Measurements from ENCODE around the gene WDR37. TPM values are rescaled to one million over a fixed set of nuclear protein-coding genes. Genes with fewer than 3 reads are reported as not detected.

Gene WDR37
- polyA plus RNA-seq, 1 of the 3 experiments (the other 2 are of a cell fraction), result 11.9 TPM

GRCh38 chr10:1025683-1026082 lies 30.5 kb upstream of the WDR37 start, which contains the start of gene IDI2:
Gene IDI2 (minus strand): TSS chr10:1025859. CDS start chr10:1024723, 1,136 bp downstream.
- peaks cover 0 to 2% of the 10 kb centered on the region in 2 experiments for H3K36me3 ChIP-seq (replicated peaks in 1 of 2; ENCODE audit: control insufficient read depth in 1 of 2, insufficient read depth in 2 of 2, low read length in 1 of 2)
- no peaks in the 10 kb centered on the region for H3F3A ChIP-seq (replicated peaks; ENCODE audit: insufficient read depth)
- ChIA-PET CTCF (interaction anchor here (0.7 kb wide), 1 partner anchor 36 kb away, joined by 4 read pairs; no protein-coding TSS in a partner anchor), POLR2A (no interaction called here)
- H3K4me2 ChIP-seq, result no peak within 1 kb of the TSS
- TF ChIP-seq YY1 (IDR thresholded peaks at IDR 0.05; ENCODE audit: low read depth) (no peak), PBX3 (IDR thresholded peaks at IDR 0.05) (no peak), SIN3A (IDR thresholded peaks at IDR 0.05; ENCODE audit: borderline replicate concordance, low read depth, low read length) (no peak), TEAD4 (IDR thresholded peaks at IDR 0.05; ENCODE audit: borderline replicate concordance, insufficient read depth) (no peak), JUND (IDR thresholded peaks at IDR 0.05) (no peak), MAX (IDR thresholded peaks at IDR 0.05; ENCODE audit: low read depth) (no peak), FOXM1 (IDR thresholded peaks at IDR 0.05; ENCODE audit: low read depth) (no peak), TAF1 (IDR thresholded peaks at IDR 0.05; ENCODE audit: borderline replicate concordance, low read depth, low read length) (no peak), EZH2phosphoT487 (IDR thresholded peaks at IDR 0.05; ENCODE audit: borderline replicate concordance, low read depth) (no peak), TCF12 (IDR thresholded peaks at IDR 0.05) (no peak), NFIC (IDR thresholded peaks at IDR 0.05; ENCODE audit: borderline replicate concordance) (no peak), REST (IDR thresholded peaks at IDR 0.05; ENCODE audit: low read depth, low read length) (no peak), CTCF (IDR thresholded peaks at IDR 0.05) (no peak), ELF1 (IDR thresholded peaks at IDR 0.05) (no peak), GABPA (IDR thresholded peaks at IDR 0.05; ENCODE audit: low read depth) (no peak), RCOR1 (IDR thresholded peaks at IDR 0.05; ENCODE audit: low read length) (no peak), SMC3 (IDR thresholded peaks at IDR 0.05; ENCODE audit: low read depth, low read length) (no peak)
- DNase-seq, result no peak
- 57% methylated on average over 1 of the region's 1 CpG for WGBS (ENCODE audit: low lambda C conversion rate)
- H3K9ac ChIP-seq, result no peak within 1 kb of the TSS
- H4K20me1 ChIP-seq (ENCODE audit: insufficient read depth), result no peaks in the 10 kb centered on the region
- no peak within 1 kb of the TSS for H2AFZ ChIP-seq (ENCODE audit: low read depth)
- H3K4me3 ChIP-seq (ENCODE audit: low read depth in 2 of 2, low read length in 1 of 2), result no peak within 1 kb of the TSS
- H3K9me2 ChIP-seq, result no peaks in the 10 kb centered on the region
- peaks cover 0 to 3% of the 10 kb centered on the region in 2 experiments; a peak in 2 of 4 replicates for H3K4me1 ChIP-seq (ENCODE audit: control insufficient read depth in 1 of 2, insufficient read depth in 2 of 2, low read depth in 1 of 2, low read length in 1 of 2)
- no peak within 1 kb of the TSS for H3K27ac ChIP-seq (ENCODE audit: low read depth in 2 of 2, low read length in 1 of 2)
- no peaks in the 10 kb centered on the region for H3K27me3 ChIP-seq (ENCODE audit: insufficient read depth)
- no peaks in the 10 kb centered on the region for H3K9me3 ChIP-seq
- no peaks in the 10 kb centered on the region for H3K79me2 ChIP-seq (ENCODE audit: insufficient read depth)
